Measurements from ENCODE around the gene UBA1. TPM values are rescaled to one million over a fixed set of nuclear protein-coding genes. Genes with fewer than 3 reads are reported as not detected.

The UBA1 gene
- total RNA-seq, 1 donor from 2014 or later: 538 TPM

GRCh38 chrX:47190445-47191269 is 3.0 kb upstream of the UBA1 start:
- Mint-ChIP-seq H3K4me3 (ENCODE audit: low read depth) (peak overlapping the region; percentile 89), H3K9me3 (ENCODE audit: low read depth) (no peaks in the 10 kb centered on the region), H3K27me3 (no peaks in the 10 kb centered on the region), H3K27ac (peak overlapping the region; percentile 67), H3K36me3 (ENCODE audit: insufficient read depth) (peaks cover 7% of the 10 kb centered on the region), H3K4me1 (ENCODE audit: low read depth) (peaks cover 16% of the 10 kb centered on the region)
- peak; percentile 74 for DNase-seq (ENCODE audit: low spot score, unreplicated experiment)
- TF ChIP-seq CTCF (IDR thresholded peaks at IDR 0.05; ENCODE audit: unreplicated experiment): no peak

GRCh38 chrX:47191331-47191730 is 2.3 kb upstream of the UBA1 start:
- Mint-ChIP-seq H3K27ac (peak overlapping the region; percentile 67), H3K4me1 (ENCODE audit: low read depth) (peaks cover 23% of the 10 kb centered on the region)

GRCh38 chrX:47191806-47192401 is 1.7 kb upstream of the UBA1 start:
- Mint-ChIP-seq H3K4me1 (ENCODE audit: low read depth) (peaks cover 28% of the 10 kb centered on the region), H3K27ac (no peak overlapping the region), H3K9me3 (ENCODE audit: low read depth) (no peaks in the 10 kb centered on the region), H3K36me3 (ENCODE audit: insufficient read depth) (peaks cover 13% of the 10 kb centered on the region), H3K27me3 (no peaks in the 10 kb centered on the region), H3K4me3 (ENCODE audit: low read depth) (peak overlapping the region; percentile 89)
- DNase-seq (ENCODE audit: low spot score, unreplicated experiment): no peak
- TF ChIP-seq CTCF (IDR thresholded peaks at IDR 0.05; ENCODE audit: unreplicated experiment): no peak

More at GRCh38 chrX:47191331-47191730, 2.3 kb upstream of the UBA1 start:
- Mint-ChIP-seq H3K9me3 (ENCODE audit: low read depth) (no peaks in the 10 kb centered on the region), H3K36me3 (ENCODE audit: insufficient read depth) (peaks cover 11% of the 10 kb centered on the region), H3K4me3 (ENCODE audit: low read depth) (peak overlapping the region; percentile 89), H3K27me3 (no peaks in the 10 kb centered on the region)
- DNase-seq (ENCODE audit: low spot score, unreplicated experiment): no peak
- TF ChIP-seq CTCF (IDR thresholded peaks at IDR 0.05; ENCODE audit: unreplicated experiment): no peak

GRCh38 chrX:47194194-47194787 is 662 bp downstream of the UBA1 start:
- no peaks in the 10 kb centered on the region for H3K9me3 Mint-ChIP-seq (ENCODE audit: low read depth)
- no peak for DNase-seq (ENCODE audit: low spot score, unreplicated experiment)
- H3K36me3 Mint-ChIP-seq (ENCODE audit: insufficient read depth): peaks cover 25% of the 10 kb centered on the region
- H3K4me3 Mint-ChIP-seq (ENCODE audit: low read depth): peak overlapping the region; percentile 92
- no peaks in the 10 kb centered on the region for H3K27me3 Mint-ChIP-seq
- H3K27ac Mint-ChIP-seq: peak overlapping the region; percentile 100
- H3K4me1 Mint-ChIP-seq (ENCODE audit: low read depth): peaks cover 47% of the 10 kb centered on the region
- no peak for TF ChIP-seq CTCF (IDR thresholded peaks at IDR 0.05; ENCODE audit: unreplicated experiment)

GRCh38 chrX:47196098-47196497 is 2.5 kb downstream of the UBA1 start:
- TF ChIP-seq CTCF (IDR thresholded peaks at IDR 0.05; ENCODE audit: unreplicated experiment): no peak
- DNase-seq (ENCODE audit: low spot score, unreplicated experiment): no peak
- Mint-ChIP-seq H3K4me3 (ENCODE audit: low read depth) (peak overlapping the region; percentile 92), H3K4me1 (ENCODE audit: low read depth) (peaks cover 47% of the 10 kb centered on the region), H3K9me3 (ENCODE audit: low read depth) (no peaks in the 10 kb centered on the region), H3K27me3 (no peaks in the 10 kb centered on the region), H3K27ac (peak overlapping the region; percentile 90), H3K36me3 (ENCODE audit: insufficient read depth) (peaks cover 32% of the 10 kb centered on the region)
